ENCODE data around the gene CDH13. TPM values are rescaled to one million over a fixed set of nuclear protein-coding genes. Genes with fewer than 3 reads are reported as not detected.

Gene CDH13
- total RNA-seq, 1 donor from 2014 or later: not detected

DNA sequence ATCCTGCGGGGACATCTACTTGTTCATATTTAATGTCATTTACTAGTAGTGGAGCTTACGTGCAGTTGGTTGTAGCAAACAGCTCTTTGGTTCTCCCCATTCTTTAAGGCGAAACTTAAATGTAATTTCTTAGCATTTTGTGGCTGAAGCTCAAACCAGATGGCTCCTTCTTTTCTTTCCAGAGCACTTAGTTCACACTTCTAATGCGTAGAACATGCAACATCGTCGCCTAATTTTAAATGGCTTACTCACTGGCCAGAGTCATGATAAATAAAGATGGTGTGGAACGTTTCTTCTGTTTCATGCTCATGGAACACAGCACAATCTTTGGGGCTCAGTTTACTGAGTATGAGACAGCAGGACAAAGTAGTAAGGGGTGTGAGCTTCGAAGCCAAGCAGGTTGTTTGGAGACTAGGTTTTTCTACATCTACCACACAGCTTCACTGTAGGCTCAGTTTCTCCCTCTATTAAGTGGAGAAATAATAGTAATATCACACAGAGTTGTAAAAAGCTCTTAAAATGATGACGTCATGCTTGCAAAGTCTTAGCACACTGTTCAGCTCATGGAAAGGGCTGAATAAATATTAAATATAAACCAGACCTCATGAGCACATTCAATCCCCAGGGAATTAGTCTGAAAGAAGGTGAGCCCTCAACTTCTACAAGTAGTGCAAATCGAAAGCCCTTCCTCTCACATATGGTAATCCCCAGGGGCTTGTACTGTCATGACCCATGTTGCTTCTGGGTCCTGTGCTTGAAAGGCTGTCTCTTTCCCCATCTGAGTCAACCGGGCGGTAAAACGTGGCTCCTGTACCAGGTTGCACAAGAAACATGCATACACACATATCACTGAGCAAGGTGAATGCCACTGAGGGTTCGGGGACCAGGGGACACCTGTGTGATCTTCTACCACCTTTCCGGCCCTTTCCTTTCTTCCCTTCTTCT is 384.3 kb downstream of the CDH13 start:
- H3K27ac Mint-ChIP-seq: no peak overlapping the region
- ChIA-PET CTCF (no interaction called here), POLR2A (no interaction called here)
- H3K9me3 Mint-ChIP-seq: no peaks in the 10 kb centered on the region
- no peak for ATAC-seq (ENCODE audit: low read depth)
- no peaks in the 10 kb centered on the region for H3K36me3 Mint-ChIP-seq (ENCODE audit: low read depth)
- no peak for DNase-seq
- no peaks in the 10 kb centered on the region for H3K4me1 Mint-ChIP-seq
- no peak overlapping the region for H3K4me3 Mint-ChIP-seq
- TF ChIP-seq CTCF (IDR thresholded peaks at IDR 0.05): no peak
- intact Hi-C loops (cut with micrococcal nuclease): no loop called here
- no peaks in the 10 kb centered on the region for H3K27me3 Mint-ChIP-seq

DNA sequence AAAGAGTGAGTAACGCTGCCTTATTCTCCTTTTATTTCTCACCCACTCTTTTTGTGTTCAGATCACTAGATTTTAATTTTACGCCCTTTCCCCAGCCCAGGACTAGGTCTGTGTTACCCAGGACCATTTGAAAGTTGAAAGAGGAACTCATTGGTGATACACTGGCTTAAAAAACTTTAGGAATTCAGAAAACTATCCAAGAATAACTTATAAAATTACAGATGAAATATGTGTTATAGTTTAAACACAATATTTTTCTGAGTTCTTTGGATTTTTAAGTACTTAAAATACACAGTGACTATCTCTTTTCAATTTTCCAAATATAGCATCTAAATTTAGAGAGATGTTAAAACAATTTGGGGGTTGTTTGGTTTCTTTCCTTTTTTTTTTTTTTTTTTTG is 385.2 kb downstream of the CDH13 start:
- Mint-ChIP-seq H3K9me3 (no peaks in the 10 kb centered on the region), H3K36me3 (ENCODE audit: low read depth) (no peaks in the 10 kb centered on the region), H3K4me3 (no peak overlapping the region), H3K27me3 (no peaks in the 10 kb centered on the region), H3K27ac (no peak overlapping the region), H3K4me1 (no peaks in the 10 kb centered on the region)
- ChIA-PET POLR2A (no interaction called here), CTCF (no interaction called here)
- no peak for DNase-seq
- no peak for ATAC-seq (ENCODE audit: low read depth)
- TF ChIP-seq CTCF (IDR thresholded peaks at IDR 0.05): no peak
- intact Hi-C loops (cut with micrococcal nuclease): no loop called here

DNA sequence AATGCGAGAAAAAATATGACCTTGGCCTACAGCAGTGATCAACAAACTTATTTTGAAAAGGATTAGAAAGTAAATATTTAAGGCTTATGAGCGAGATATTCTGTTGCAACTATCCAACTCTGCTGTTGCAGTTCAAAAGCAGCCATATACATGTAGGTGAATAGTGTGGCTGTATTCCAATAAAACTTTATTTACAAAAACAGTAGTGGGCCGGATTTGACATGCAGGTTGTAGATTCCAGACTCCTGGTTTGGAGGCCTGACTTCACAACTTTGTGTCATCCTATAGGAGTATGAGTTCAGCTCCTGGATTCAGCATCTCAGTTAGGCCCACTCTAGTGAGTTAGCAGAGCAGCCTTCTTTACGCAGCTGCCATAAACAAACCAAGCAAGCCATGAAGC is 386.3 kb downstream of the CDH13 start:
- no peak for TF ChIP-seq CTCF (IDR thresholded peaks at IDR 0.05)
- Mint-ChIP-seq H3K27me3 (no peaks in the 10 kb centered on the region), H3K27ac (no peak overlapping the region), H3K9me3 (no peaks in the 10 kb centered on the region), H3K4me3 (no peak overlapping the region), H3K36me3 (ENCODE audit: low read depth) (no peaks in the 10 kb centered on the region), H3K4me1 (no peaks in the 10 kb centered on the region)
- no peak for ATAC-seq (ENCODE audit: low read depth)
- POLR2A ChIA-PET: no interaction called here
- CTCF ChIA-PET: no interaction called here
- intact Hi-C loops (cut with micrococcal nuclease): no loop called here
- DNase-seq: no peak

DNA sequence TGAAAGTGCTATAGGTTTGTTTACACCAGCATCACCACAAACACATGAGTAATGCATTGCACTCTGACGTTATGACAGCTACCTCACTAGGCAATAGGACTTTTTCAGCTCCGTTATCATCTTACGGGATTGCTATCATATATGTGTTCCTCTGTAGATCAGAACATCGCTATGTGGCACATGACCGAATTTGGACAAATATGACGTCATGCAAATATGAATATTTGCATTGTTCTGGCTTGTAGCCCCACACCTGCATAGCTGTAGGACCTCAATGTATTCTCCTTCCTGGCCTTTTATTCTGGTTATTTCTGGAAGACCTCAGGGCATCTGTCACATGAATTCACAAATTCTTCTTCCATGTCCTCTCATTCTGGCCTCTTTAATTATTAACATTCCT is 393.2 kb downstream of the CDH13 start:
- intact Hi-C loops (cut with micrococcal nuclease): no loop called here
- Mint-ChIP-seq H3K27ac (no peak overlapping the region), H3K9me3 (no peaks in the 10 kb centered on the region), H3K4me3 (no peak overlapping the region), H3K4me1 (no peaks in the 10 kb centered on the region), H3K27me3 (no peaks in the 10 kb centered on the region), H3K36me3 (ENCODE audit: low read depth) (no peaks in the 10 kb centered on the region)
- ChIA-PET CTCF (no interaction called here), POLR2A (no interaction called here)
- DNase-seq (no peak), ATAC-seq (ENCODE audit: low read depth) (no peak)
- no peak for TF ChIP-seq CTCF (IDR thresholded peaks at IDR 0.05)

GRCh38 chr16:83021045-83021444 is 394.3 kb downstream of the CDH13 start:
- intact Hi-C loops (cut with micrococcal nuclease): no loop called here
- H3K36me3 Mint-ChIP-seq (ENCODE audit: low read depth): no peaks in the 10 kb centered on the region
- TF ChIP-seq CTCF (IDR thresholded peaks at IDR 0.05): no peak
- H3K4me1 Mint-ChIP-seq: no peaks in the 10 kb centered on the region
- no peak overlapping the region for H3K4me3 Mint-ChIP-seq
- POLR2A ChIA-PET: no interaction called here
- no peak for ATAC-seq (ENCODE audit: low read depth)
- H3K27me3 Mint-ChIP-seq: no peaks in the 10 kb centered on the region
- no peak for DNase-seq
- CTCF ChIA-PET: no interaction called here
- H3K9me3 Mint-ChIP-seq: no peaks in the 10 kb centered on the region
- H3K27ac Mint-ChIP-seq: no peak overlapping the region

Measured in activated B cell treated with CpG ODN at 0.5 μM for 24 hours (primary cell).